Measurements from ENCODE around the gene HDAC4.

DNA sequence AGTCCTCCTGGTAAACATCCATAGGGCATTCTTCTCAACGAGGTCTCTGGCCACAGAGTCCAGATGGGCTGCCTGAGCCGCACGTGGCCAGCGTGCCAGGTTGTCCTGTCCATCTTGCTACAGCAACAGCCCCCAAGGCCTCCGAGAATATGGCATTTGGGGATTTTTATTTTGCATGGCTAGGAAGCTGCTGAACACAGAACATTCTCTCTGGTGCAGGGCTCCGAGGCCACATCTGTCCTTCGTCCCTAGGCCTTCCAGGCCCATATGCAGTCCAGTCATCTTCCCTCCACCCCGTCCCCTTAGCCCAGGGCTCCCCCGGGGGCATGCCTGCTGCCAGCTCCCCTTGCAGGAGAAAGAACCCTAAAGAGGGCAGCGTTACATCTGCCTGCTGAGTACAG lies 2.3 kb downstream of the HDAC4 start:
- TF ChIP-seq CTCF (IDR thresholded peaks at IDR 0.05; ENCODE audit: low read length) (no peak), EZH2 (IDR thresholded peaks at IDR 0.05; ENCODE audit: borderline replicate concordance, low read length) (no peak)
